HG02642 (cell line): Measurements from ENCODE around the gene SPAG4.

Source experiments
- ATAC-seq: cut with Tn5 transposase; IDR thresholded peaks from one replicate; pipeline ENCODE4 v1.9.1; 2021; ENCODE audit warnings: mild to moderate bottlenecking; ENCODE audit not compliant: unreplicated experiment, poor library complexity

Gene SPAG4

GRCh38 chr20:35651958-35652357 lies 36.3 kb downstream of the SPAG4 start:
- ATAC-seq: no peak

- ATAC-seq: no peak
Measured at GRCh38 chr20:35652641-35653429, 37.2 kb downstream of the SPAG4 start.

DNA sequence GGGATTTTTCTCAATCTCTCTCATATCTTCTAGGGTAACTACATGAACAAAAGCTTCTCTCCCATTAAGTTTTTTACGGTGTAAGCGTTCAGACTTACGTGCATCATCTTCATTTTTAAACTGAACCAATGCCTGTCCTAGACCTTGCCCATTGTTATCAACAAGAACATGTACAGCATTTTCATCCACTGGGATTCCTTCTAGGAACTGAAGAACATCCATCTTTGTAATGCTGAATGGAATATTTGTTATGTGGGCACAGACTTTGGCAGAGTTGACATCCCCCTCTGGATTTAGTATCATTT lies 37.8 kb downstream of the SPAG4 start:
- no peak for ATAC-seq

GRCh38 chr20:35653893-35654292 lies 38.3 kb downstream of the SPAG4 start:
- no peak for ATAC-seq

DNA sequence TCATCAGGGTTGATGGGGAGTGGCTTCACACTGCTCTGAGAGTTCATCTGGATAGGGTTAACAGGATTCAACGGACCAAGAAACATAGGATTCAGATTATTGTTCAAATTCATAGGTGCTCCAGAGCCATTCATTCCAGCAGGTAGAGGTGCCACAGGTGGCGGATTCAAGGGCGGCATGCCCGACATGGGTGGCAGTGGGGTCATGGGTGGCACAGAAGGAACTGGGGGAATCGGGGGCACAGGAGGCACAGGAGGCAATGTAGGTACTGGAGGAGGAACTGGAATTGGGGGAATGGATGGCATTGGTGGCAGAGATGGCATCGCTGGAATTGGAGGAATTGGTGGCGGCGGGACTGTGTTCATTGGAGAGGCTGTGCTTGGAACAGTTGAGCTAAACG lies 38.8 kb downstream of the SPAG4 start:
- ATAC-seq: no peak

- ATAC-seq: no peak
Measured at GRCh38 chr20:35657271-35657670, 41.6 kb downstream of the SPAG4 start.

- ATAC-seq: no peak
Measured at GRCh38 chr20:35660122-35660937, 44.7 kb downstream of the SPAG4 start.

- no peak for ATAC-seq
Measured at GRCh38 chr20:35661053-35661452, 45.4 kb downstream of the SPAG4 start.

DNA sequence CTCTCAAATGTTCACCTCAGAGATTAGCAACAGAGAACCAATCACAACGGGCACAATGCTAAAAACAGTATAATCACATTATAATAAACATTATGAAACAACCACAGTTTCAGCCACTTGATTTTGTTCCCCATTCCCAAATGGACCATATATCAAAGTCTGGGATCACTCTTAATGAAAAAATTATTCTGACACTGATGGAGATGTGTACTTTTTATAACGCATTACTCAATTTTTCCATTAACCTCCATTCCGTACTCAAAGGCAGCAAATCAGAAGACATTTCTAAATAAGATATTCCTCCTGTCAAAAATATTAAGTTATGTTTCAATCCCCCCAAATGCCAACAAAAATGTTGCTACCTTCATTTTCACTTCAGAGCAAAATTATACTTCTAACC lies 46.3 kb downstream of the SPAG4 start:
- ATAC-seq: no peak

GRCh38 chr20:35662551-35662950 lies 46.9 kb downstream of the SPAG4 start:
- no peak for ATAC-seq

GRCh38 chr20:35663516-35664465 lies 48.2 kb downstream of the SPAG4 start:
- peak; percentile 29 for ATAC-seq

- ATAC-seq: peak; percentile 76
Measured at GRCh38 chr20:35664466-35665206, 49.0 kb downstream of the SPAG4 start, which contains the start of the genes CPNE1 and RBM12. Gene CPNE1, minus strand, starts transcription at chr20:35664900. Its CDS starts 31,977 bp downstream, at chr20:35632923. Gene RBM12, minus strand, starts transcription at chr20:35664900. Its CDS starts 9,578 bp downstream, at chr20:35655322.

- no peak for ATAC-seq
Measured at GRCh38 chr20:35665949-35666288, 50.3 kb downstream of the SPAG4 start.

GRCh38 chr20:35669221-35669620 lies 53.6 kb downstream of the SPAG4 start:
- no peak for ATAC-seq

- no peak for ATAC-seq
Measured at GRCh38 chr20:35669681-35670080, 54.1 kb downstream of the SPAG4 start.
